K562 (cell line): Measurements from ENCODE around the gene MTSS2.

Experiments
- FOXM1 ChIP-seq, 2 experiments: fragments of 450-650 bp in 1 of 2; sonication (generic) in 1 of 2; formaldehyde crosslinking in 1 of 2; IDR thresholded peaks; 2 replicates each; pipeline versions ENCODE4 v1.6.1 to v1.9.0; 2017 to 2022; ENCODE audit warnings: low read depth in 2 of 2, mild to moderate bottlenecking in 2 of 2, missing genetic modification reagents in 1 of 2, moderate library complexity in 1 of 2
- NFYB ChIP-seq: IDR thresholded peaks from 2 replicates; pipeline ENCODE4 v1.6.1; 2011; ENCODE audit warnings: mild to moderate bottlenecking, moderate library complexity; ENCODE audit not compliant: insufficient read length; ENCODE audit errors: extremely low read depth
- PHB2 ChIP-seq: fragments of 450-650 bp; IDR thresholded peaks from 2 replicates; pipeline ENCODE4 v1.6.1; 2017; ENCODE audit warnings: low read depth
- POLR2A ChIP-seq: fragments of 450-650 bp; conservative IDR thresholded peaks from 2 replicates; pipeline ENCODE4 v1.6.1; 2016
- TAF1 ChIP-seq: IDR thresholded peaks from 2 replicates; pipeline ENCODE4 v1.6.1; 2011; ENCODE audit warnings: mild to moderate bottlenecking, low read length, moderate library complexity; ENCODE audit not compliant: insufficient read depth, control insufficient read depth, severe bottlenecking; ENCODE audit errors: extremely low read depth
- ZNF212 ChIP-seq: fragments of 450-650 bp; formaldehyde crosslinking; IDR thresholded peaks from 2 replicates; pipeline ENCODE4 v1.4.0; 2020; ENCODE audit warnings: mild to moderate bottlenecking
- TF ChIP-seq, protein P1 (sequence below), 3 experiments: IDR thresholded peaks in 2 of 3; conservative IDR thresholded peaks in 1 of 3; 2 replicates each; pipeline ENCODE4 v1.5.1; 2011 to 2012; ENCODE audit warnings: low read length in 3 of 3, mild to moderate bottlenecking in 3 of 3, control low read depth in 2 of 3, improper control_type of control experiment in 1 of 3, inconsistent platforms in 1 of 3, low read depth in 1 of 3, mixed read lengths in 1 of 3, moderate library complexity in 1 of 3; ENCODE audit not compliant: insufficient read depth in 2 of 3
- TF ChIP-seq, protein P2 (sequence below): fragments of 200-800 bp; sonication (Bioruptor generic); IDR thresholded peaks from 2 replicates; pipeline ENCODE4 v1.6.1; 2017; ENCODE audit warnings: missing genetic modification characterization, missing compliant biosample characterization
- TF ChIP-seq, protein P3 (sequence below), 3 experiments: fragments of 200-800 bp in 1 of 3; fragments of 250-450 bp in 1 of 3; fragments of 450-650 bp in 1 of 3; sonication (Bioruptor Pico) in 1 of 3; sonication (Bioruptor generic) in 1 of 3; formaldehyde crosslinking in 1 of 3; IDR thresholded peaks; 2 replicates each; pipeline versions ENCODE4 v1.6.1 to v1.8.0; 2016 to 2022; ENCODE audit warnings: mild to moderate bottlenecking in 2 of 3, missing genetic modification characterization in 2 of 3, missing compliant biosample characterization in 1 of 3, moderate library complexity in 1 of 3
- TF ChIP-seq, protein P4 (sequence below): fragments of 450-650 bp; formaldehyde crosslinking; IDR thresholded peaks from 2 replicates; pipeline ENCODE4 v1.4.0; 2020; ENCODE audit warnings: mild to moderate bottlenecking, mixed read lengths

DNA sequence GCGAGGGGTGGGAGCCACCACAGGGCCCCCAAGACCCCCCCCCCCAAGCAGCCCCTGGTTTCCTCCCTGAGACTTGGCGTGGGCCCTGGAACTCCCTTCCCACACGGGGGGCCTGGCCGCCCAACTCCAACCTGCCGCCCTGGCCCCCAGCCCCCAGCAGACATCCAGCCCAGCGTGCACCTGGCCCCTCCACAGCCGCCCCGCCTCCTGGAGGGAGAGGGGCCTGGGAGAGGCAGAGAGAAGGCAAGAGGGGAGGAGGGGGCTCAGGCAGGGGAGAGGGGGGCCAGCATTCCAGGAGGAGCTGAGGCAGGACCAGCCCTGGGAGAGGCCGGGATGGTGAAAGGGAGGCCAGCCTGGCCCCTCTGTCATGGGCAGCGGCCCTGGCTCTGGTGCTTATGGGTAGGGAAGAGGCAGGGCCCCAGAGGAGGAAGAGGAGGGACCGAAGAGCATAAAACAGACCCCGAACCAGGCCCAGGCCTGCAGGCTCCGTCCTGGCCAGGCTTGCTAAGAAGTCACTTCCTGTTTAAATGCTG, 22.8 kb downstream of the MTSS2 start:
- TF ChIP-seq, protein P1, sequence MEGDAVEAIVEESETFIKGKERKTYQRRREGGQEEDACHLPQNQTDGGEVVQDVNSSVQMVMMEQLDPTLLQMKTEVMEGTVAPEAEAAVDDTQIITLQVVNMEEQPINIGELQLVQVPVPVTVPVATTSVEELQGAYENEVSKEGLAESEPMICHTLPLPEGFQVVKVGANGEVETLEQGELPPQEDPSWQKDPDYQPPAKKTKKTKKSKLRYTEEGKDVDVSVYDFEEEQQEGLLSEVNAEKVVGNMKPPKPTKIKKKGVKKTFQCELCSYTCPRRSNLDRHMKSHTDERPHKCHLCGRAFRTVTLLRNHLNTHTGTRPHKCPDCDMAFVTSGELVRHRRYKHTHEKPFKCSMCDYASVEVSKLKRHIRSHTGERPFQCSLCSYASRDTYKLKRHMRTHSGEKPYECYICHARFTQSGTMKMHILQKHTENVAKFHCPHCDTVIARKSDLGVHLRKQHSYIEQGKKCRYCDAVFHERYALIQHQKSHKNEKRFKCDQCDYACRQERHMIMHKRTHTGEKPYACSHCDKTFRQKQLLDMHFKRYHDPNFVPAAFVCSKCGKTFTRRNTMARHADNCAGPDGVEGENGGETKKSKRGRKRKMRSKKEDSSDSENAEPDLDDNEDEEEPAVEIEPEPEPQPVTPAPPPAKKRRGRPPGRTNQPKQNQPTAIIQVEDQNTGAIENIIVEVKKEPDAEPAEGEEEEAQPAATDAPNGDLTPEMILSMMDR (IDR thresholded peaks at IDR 0.05 in 2 of 3, conservative IDR thresholded peaks at IDR 0.05 in 1 of 3; ENCODE audit: insufficient read depth in 2 of 3, low read depth in 1 of 3, low read length in 3 of 3): no peak
- TF ChIP-seq ZNF212 (CRISPR knock-in tag) (no peak), PHB2 (no peak), NFYB (no peak), FOXM1 (IDR thresholded peaks at IDR 0.05; ENCODE audit: low read depth) (no peak), FOXM1 (CRISPR knock-in tag; IDR thresholded peaks at IDR 0.05; ENCODE audit: low read depth) (no peak), POLR2A (no peak), TAF1 (no peak)
- TF ChIP-seq, protein P2, sequence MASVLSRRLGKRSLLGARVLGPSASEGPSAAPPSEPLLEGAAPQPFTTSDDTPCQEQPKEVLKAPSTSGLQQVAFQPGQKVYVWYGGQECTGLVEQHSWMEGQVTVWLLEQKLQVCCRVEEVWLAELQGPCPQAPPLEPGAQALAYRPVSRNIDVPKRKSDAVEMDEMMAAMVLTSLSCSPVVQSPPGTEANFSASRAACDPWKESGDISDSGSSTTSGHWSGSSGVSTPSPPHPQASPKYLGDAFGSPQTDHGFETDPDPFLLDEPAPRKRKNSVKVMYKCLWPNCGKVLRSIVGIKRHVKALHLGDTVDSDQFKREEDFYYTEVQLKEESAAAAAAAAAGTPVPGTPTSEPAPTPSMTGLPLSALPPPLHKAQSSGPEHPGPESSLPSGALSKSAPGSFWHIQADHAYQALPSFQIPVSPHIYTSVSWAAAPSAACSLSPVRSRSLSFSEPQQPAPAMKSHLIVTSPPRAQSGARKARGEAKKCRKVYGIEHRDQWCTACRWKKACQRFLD (CRISPR knock-in tag): no peak
- TF ChIP-seq, protein P3, sequence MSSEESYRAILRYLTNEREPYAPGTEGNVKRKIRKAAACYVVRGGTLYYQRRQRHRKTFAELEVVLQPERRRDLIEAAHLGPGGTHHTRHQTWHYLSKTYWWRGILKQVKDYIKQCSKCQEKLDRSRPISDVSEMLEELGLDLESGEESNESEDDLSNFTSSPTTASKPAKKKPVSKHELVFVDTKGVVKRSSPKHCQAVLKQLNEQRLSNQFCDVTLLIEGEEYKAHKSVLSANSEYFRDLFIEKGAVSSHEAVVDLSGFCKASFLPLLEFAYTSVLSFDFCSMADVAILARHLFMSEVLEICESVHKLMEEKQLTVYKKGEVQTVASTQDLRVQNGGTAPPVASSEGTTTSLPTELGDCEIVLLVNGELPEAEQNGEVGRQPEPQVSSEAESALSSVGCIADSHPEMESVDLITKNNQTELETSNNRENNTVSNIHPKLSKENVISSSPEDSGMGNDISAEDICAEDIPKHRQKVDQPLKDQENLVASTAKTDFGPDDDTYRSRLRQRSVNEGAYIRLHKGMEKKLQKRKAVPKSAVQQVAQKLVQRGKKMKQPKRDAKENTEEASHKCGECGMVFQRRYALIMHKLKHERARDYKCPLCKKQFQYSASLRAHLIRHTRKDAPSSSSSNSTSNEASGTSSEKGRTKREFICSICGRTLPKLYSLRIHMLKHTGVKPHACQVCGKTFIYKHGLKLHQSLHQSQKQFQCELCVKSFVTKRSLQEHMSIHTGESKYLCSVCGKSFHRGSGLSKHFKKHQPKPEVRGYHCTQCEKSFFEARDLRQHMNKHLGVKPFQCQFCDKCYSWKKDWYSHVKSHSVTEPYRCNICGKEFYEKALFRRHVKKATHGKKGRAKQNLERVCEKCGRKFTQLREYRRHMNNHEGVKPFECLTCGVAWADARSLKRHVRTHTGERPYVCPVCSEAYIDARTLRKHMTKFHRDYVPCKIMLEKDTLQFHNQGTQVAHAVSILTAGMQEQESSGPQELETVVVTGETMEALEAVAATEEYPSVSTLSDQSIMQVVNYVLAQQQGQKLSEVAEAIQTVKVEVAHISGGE (CRISPR knock-in tag; IDR thresholded peaks at IDR 0.05): no peak
- TF ChIP-seq, protein P4, sequence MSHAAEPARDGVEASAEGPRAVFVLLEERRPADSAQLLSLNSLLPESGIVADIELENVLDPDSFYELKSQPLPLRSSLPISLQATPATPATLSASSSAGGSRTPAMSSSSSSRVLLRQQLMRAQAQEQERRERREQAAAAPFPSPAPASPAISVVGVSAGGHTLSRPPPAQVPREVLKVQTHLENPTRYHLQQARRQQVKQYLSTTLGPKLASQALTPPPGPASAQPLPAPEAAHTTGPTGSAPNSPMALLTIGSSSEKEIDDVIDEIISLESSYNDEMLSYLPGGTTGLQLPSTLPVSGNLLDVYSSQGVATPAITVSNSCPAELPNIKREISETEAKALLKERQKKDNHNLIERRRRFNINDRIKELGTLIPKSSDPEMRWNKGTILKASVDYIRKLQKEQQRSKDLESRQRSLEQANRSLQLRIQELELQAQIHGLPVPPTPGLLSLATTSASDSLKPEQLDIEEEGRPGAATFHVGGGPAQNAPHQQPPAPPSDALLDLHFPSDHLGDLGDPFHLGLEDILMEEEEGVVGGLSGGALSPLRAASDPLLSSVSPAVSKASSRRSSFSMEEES: no peak
